ENCODE results near the gene FIG4.

DNA sequence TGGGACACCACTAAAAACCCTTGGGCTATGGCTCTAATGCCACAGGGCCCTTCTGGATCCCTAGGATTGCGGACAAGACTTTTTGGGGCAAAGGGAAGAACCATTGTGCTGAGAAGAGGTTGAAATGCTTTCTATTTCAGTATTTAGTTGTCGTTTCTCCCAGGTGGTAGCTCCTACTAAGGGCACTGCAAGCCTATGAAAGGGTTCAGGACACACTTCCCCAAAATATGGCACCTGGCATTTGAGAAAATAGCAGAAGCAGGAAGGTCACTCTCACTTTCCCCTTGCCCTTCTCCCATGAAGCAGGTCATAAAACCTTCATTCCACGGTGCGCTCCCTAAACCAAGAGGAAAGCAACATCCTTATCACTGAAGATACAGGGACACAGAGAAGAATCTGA, 161.6 kb downstream of the FIG4 start:
- TF ChIP-seq, protein P1, sequence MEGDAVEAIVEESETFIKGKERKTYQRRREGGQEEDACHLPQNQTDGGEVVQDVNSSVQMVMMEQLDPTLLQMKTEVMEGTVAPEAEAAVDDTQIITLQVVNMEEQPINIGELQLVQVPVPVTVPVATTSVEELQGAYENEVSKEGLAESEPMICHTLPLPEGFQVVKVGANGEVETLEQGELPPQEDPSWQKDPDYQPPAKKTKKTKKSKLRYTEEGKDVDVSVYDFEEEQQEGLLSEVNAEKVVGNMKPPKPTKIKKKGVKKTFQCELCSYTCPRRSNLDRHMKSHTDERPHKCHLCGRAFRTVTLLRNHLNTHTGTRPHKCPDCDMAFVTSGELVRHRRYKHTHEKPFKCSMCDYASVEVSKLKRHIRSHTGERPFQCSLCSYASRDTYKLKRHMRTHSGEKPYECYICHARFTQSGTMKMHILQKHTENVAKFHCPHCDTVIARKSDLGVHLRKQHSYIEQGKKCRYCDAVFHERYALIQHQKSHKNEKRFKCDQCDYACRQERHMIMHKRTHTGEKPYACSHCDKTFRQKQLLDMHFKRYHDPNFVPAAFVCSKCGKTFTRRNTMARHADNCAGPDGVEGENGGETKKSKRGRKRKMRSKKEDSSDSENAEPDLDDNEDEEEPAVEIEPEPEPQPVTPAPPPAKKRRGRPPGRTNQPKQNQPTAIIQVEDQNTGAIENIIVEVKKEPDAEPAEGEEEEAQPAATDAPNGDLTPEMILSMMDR (conservative IDR thresholded peaks at IDR 0.05; ENCODE audit: low read depth, low read length), result no peak
- TF ChIP-seq EZH2 (IDR thresholded peaks at IDR 0.05; ENCODE audit: low read length, unreplicated experiment), result no peak

Data from PC-3 (cell line).